Measurements from ENCODE around the gene C3.

DNA sequence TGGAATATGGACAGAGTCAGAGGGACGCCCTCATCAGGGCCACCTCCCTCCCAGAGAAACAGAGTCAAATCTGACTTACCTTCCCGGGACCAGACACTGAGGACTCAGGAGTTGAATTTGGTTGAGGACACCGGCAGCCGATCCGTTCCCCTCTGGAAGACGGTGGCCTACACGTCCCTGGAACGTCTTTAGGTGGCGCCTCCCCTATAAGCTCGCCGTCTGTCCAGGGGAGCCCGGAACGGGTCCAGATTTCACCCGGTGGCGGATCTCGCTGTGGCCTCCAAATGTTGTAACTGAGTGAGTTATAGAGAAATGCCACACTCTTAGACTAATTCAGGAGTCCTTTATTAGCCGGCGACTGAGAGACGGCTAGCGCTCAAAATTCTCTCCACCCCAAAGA lies 59.5 kb downstream of the C3 start:
- TF ChIP-seq, protein P1, sequence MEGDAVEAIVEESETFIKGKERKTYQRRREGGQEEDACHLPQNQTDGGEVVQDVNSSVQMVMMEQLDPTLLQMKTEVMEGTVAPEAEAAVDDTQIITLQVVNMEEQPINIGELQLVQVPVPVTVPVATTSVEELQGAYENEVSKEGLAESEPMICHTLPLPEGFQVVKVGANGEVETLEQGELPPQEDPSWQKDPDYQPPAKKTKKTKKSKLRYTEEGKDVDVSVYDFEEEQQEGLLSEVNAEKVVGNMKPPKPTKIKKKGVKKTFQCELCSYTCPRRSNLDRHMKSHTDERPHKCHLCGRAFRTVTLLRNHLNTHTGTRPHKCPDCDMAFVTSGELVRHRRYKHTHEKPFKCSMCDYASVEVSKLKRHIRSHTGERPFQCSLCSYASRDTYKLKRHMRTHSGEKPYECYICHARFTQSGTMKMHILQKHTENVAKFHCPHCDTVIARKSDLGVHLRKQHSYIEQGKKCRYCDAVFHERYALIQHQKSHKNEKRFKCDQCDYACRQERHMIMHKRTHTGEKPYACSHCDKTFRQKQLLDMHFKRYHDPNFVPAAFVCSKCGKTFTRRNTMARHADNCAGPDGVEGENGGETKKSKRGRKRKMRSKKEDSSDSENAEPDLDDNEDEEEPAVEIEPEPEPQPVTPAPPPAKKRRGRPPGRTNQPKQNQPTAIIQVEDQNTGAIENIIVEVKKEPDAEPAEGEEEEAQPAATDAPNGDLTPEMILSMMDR (IDR thresholded peaks at IDR 0.05) = no peak
- TF ChIP-seq POLR2A (IDR thresholded peaks at IDR 0.05) = no peak
